Naive thymus-derived CD4-positive, alpha-beta T cell (primary cell): ENCODE measurements around the gene TLE6. TPM values are rescaled to one million over a fixed set of nuclear protein-coding genes. Genes with fewer than 3 reads are reported as not detected.

ENCODE experiments used
- ATAC-seq: fragments of 150-1000 bp; cut with Tn5 transposase; 2 replicates; pipeline ENCODE4 v1.10.0; 2021; ENCODE audit warnings: mild to moderate bottlenecking, moderate library complexity
- CTCF ChIA-PET: fragments of 350-600 bp; sonication (Branson Sonifier 250); formaldehyde crosslinking; loops from one replicate; lab custom pipeline; 2021; ENCODE audit warnings: antibody characterized with exemption; lab: Charles Lee
- POLR2A ChIA-PET: fragments of 350-600 bp; sonication (Branson Sonifier 250); formaldehyde crosslinking; loops from one replicate; lab custom pipeline; 2021; ENCODE audit warnings: antibody characterized with exemption, inconsistent platforms; lab: Charles Lee
- DNase-seq, 9 donors: peaks; one replicate each; pipeline versions ENCODE4 v3.0.0 to v3.0.0-alpha.2; 2020 to 2022; ENCODE audit warnings: mixed read lengths in 1 of 9
- H3K27ac ChIP-seq: one replicate; pipeline ENCODE4 v1.7.0; 2013; ENCODE audit warnings: mild to moderate bottlenecking, low read depth, low read length, moderate library complexity
- H3K27me3 ChIP-seq, 2 donors: one replicate each; pipeline ENCODE4 v1.7.0; 2013; ENCODE audit warnings: low read length in 2 of 2, mild to moderate bottlenecking in 2 of 2, moderate library complexity in 2 of 2; ENCODE audit not compliant: control insufficient read depth in 2 of 2, insufficient read depth in 2 of 2
- H3K36me3 ChIP-seq, 3 experiments: 1 replicate in 2 of 3; 2 replicates in 1 of 3; pipeline ENCODE4 v1.7.0; 2013; ENCODE audit warnings: low read length in 3 of 3, mild to moderate bottlenecking in 3 of 3, moderate library complexity in 1 of 3; ENCODE audit not compliant: insufficient read depth in 3 of 3, control insufficient read depth in 2 of 3
- H3K4me1 ChIP-seq, 2 donors: one replicate each; pipeline ENCODE4 v1.7.0; 2013; ENCODE audit warnings: low read length in 2 of 2, mild to moderate bottlenecking in 2 of 2, moderate library complexity in 1 of 2; ENCODE audit not compliant: control insufficient read depth in 2 of 2, insufficient read depth in 2 of 2
- H3K4me3 ChIP-seq: 2 replicates; pipeline ENCODE4 v1.7.0; 2013; ENCODE audit warnings: mild to moderate bottlenecking, low read length
- H3K9me3 ChIP-seq, 3 experiments: 1 replicate in 2 of 3; 2 replicates in 1 of 3; pipeline ENCODE4 v1.7.0; 2013; ENCODE audit warnings: low read length in 3 of 3; ENCODE audit not compliant: control insufficient read depth in 2 of 3
- H3K27ac Mint-ChIP-seq, 9 donors: one replicate each; pipeline ENCODE4 v1.8.0; 2020 to 2022; ENCODE audit warnings: mixed read lengths in 9 of 9, mild to moderate bottlenecking in 8 of 9, moderate library complexity in 5 of 9, inconsistent platforms in 2 of 9
- H3K27me3 Mint-ChIP-seq, 5 donors: one replicate each; pipeline ENCODE4 v1.8.0; 2021 to 2022; ENCODE audit warnings: mixed read lengths in 5 of 5, mild to moderate bottlenecking in 1 of 5
- H3K36me3 Mint-ChIP-seq, 5 donors: one replicate each; pipeline ENCODE4 v1.8.0; 2020 to 2022; ENCODE audit warnings: mixed read lengths in 5 of 5, mild to moderate bottlenecking in 3 of 5, inconsistent platforms in 1 of 5
- H3K4me1 Mint-ChIP-seq, 7 donors: one replicate each; pipeline ENCODE4 v1.8.0; 2020 to 2022; ENCODE audit warnings: mixed read lengths in 7 of 7, mild to moderate bottlenecking in 3 of 7, inconsistent platforms in 1 of 7
- H3K4me3 Mint-ChIP-seq, 10 donors: one replicate each; pipeline ENCODE4 v1.8.0; 2020 to 2022; ENCODE audit warnings: mild to moderate bottlenecking in 10 of 10, mixed read lengths in 10 of 10, moderate library complexity in 6 of 10, inconsistent platforms in 2 of 10
- H3K9me3 Mint-ChIP-seq, 11 donors: one replicate each; pipeline ENCODE4 v1.8.0; 2020 to 2022; ENCODE audit warnings: mixed read lengths in 11 of 11, mild to moderate bottlenecking in 4 of 11, inconsistent platforms in 1 of 11, moderate library complexity in 1 of 11
- intact Hi-C, 2 donors: fragments of 100-400 bp; cut with micrococcal nuclease; formaldehyde crosslinking; loops; one replicate each; pipeline ENCODE4 v1.15.1; 2023
- polyA plus RNA-seq, 2 donors: library from polyadenylated mRNA; unstranded; fragments of 300-500 nt; fragmentation: Illumina TruSeq; gene quantifications; one replicate each; pipeline ENCODE4 v1.2.3, GENCODE V29; 2021
- total RNA-seq, 6 experiments: library from RNA in 5 of 6; stranded (reverse) in 5 of 6; gene quantifications; 1 replicate in 5 of 6; 2 replicates in 1 of 6; pipeline ENCODE4 v1.2.3 and lab custom pipeline; 2021 to 2026

TLE6 gene
- total and polyA plus RNA-seq, 7 experiments from 2014 or later: 0.52 to 0.64 (median 0.60) TPM; not detected in 4

GRCh38 chr19:3028305-3029064, 51.1 kb downstream of the TLE6 start:
- H3K9me3 ChIP-seq: no peaks in the 10 kb centered on the region
- POLR2A ChIA-PET: interaction anchor here (1.1 to 3.3 kb wide), 7 partner anchors 8 to 67 kb away, joined by 3 to 11 read pairs (median 5); partner anchors contain the start of genes TLE5 and TLE6
- H3K27me3 Mint-ChIP-seq: peaks cover 0 to 75% (median 0%) of the 10 kb centered on the region in 5 donors
- H3K4me1 Mint-ChIP-seq: peaks cover 5 to 55% (median 41%) of the 10 kb centered on the region in 7 donors
- peaks cover 0 to 1% (median 0%) of the 10 kb centered on the region in 11 donors for H3K9me3 Mint-ChIP-seq
- H3K4me1 ChIP-seq: peaks cover 12 to 25% of the 10 kb centered on the region in 2 donors
- H3K36me3 ChIP-seq: no peaks in the 10 kb centered on the region
- ATAC-seq (peak; percentile 37), DNase-seq (peak in 2 of 9 donors; percentile 17 to 48)
- peak overlapping the region; percentile 64 for H3K27ac ChIP-seq
- H3K27me3 ChIP-seq: no peaks in the 10 kb centered on the region
- CTCF ChIA-PET: no interaction called here
- intact Hi-C loops: loop anchor here in 1 of 2 donors (1.0 kb wide), 1 partner anchor 8 kb away; no protein-coding TSS in a partner anchor
- H3K36me3 Mint-ChIP-seq: no peaks in the 10 kb centered on the region
- peak overlapping the region; percentile 52 for H3K4me3 ChIP-seq
- H3K4me3 Mint-ChIP-seq: peak overlapping the region; percentile 54 to 93 (median 80)
- peak overlapping the region in 5 of 9 donors; percentile 10 to 86 (median 60) for H3K27ac Mint-ChIP-seq

- no peaks in the 10 kb centered on the region for H3K36me3 Mint-ChIP-seq
- peak within 1 kb of the TSS in 8 of 9 donors; percentile 31 to 88 (median 74) for H3K27ac Mint-ChIP-seq
- peaks cover 6 to 59% (median 46%) of the 10 kb centered on the region in 7 donors for H3K4me1 Mint-ChIP-seq
- peak within 1 kb of the TSS; percentile 60 to 93 (median 80) for H3K4me3 Mint-ChIP-seq
- CTCF ChIA-PET: no interaction called here
- Histone ChIP-seq H3K9me3 (no peaks in the 10 kb centered on the region), H3K4me3 (peak within 1 kb of the TSS; percentile 52), H3K4me1 (peaks cover 12 to 26% of the 10 kb centered on the region in 2 donors), H3K36me3 (no peaks in the 10 kb centered on the region), H3K27me3 (no peaks in the 10 kb centered on the region), H3K27ac (peak within 1 kb of the TSS; percentile 64)
- H3K9me3 Mint-ChIP-seq: peaks cover 0 to 1% (median 0%) of the 10 kb centered on the region in 11 donors
- DNase-seq: peak in 1 of 9 donors; percentile 33
- peaks cover 0 to 81% (median 0%) of the 10 kb centered on the region in 5 donors for H3K27me3 Mint-ChIP-seq
- POLR2A ChIA-PET: interaction anchor here (0.6 to 2.4 kb wide), 5 partner anchors 9 to 65 kb away, joined by 3 to 8 read pairs (median 6); no protein-coding TSS in a partner anchor
- ATAC-seq: peak; percentile 72
- intact Hi-C loops: no loop called here
Observed at GRCh38 chr19:3029065-3029923, 51.9 kb downstream of the TLE6 start, which contains the start of gene TLE2. TSS of gene TLE2 (minus strand) at chr19:3029280. CDS start at chr19:3028904, 376 bp downstream.

GRCh38 chr19:3031607-3031867, 54.2 kb downstream of the TLE6 start:
- H3K27me3 ChIP-seq: no peaks in the 10 kb centered on the region
- intact Hi-C loops: no loop called here
- Mint-ChIP-seq H3K4me1 (peaks cover 21 to 60% (median 46%) of the 10 kb centered on the region in 7 donors), H3K9me3 (peaks cover 0 to 5% (median 0%) of the 10 kb centered on the region in 11 donors), H3K4me3 (peak overlapping the region in 5 of 10 donors; percentile 2 to 57 (median 18)), H3K27me3 (peaks cover 0 to 74% (median 0%) of the 10 kb centered on the region in 5 donors), H3K36me3 (no peaks in the 10 kb centered on the region), H3K27ac (peak overlapping the region in 8 of 9 donors; percentile 1 to 88 (median 40))
- H3K4me3 ChIP-seq: no peak overlapping the region
- peaks cover 21 to 25% of the 10 kb centered on the region in 2 donors for H3K4me1 ChIP-seq
- ATAC-seq: no peak
- DNase-seq: no peak
- no peaks in the 10 kb centered on the region for H3K36me3 ChIP-seq
- POLR2A ChIA-PET: interaction anchor here (0.7 to 1.6 kb wide), 7 partner anchors 8 to 922 kb away, joined by 3 to 5 read pairs (median 4); no protein-coding TSS in a partner anchor
- CTCF ChIA-PET: interaction anchor here (1.9 kb wide), 1 partner anchor 21 kb away, joined by 5 read pairs; no protein-coding TSS in a partner anchor
- no peak overlapping the region for H3K27ac ChIP-seq
- no peaks in the 10 kb centered on the region for H3K9me3 ChIP-seq

GRCh38 chr19:3033595-3034405, 56.4 kb downstream of the TLE6 start:
- Mint-ChIP-seq H3K27me3 (peaks cover 0 to 54% (median 0%) of the 10 kb centered on the region in 5 donors), H3K9me3 (peaks cover 0 to 5% (median 0%) of the 10 kb centered on the region in 11 donors), H3K4me1 (peaks cover 27 to 47% (median 35%) of the 10 kb centered on the region in 7 donors), H3K27ac (peak overlapping the region in 5 of 9 donors; percentile 13 to 96 (median 95)), H3K36me3 (no peaks in the 10 kb centered on the region), H3K4me3 (peak overlapping the region in 9 of 10 donors; percentile 23 to 94 (median 78))
- H3K9me3 ChIP-seq: no peaks in the 10 kb centered on the region
- ChIA-PET POLR2A (interaction anchor here (4.7 to 9.9 kb wide), 2 partner anchors 13 to 23 kb away, joined by 43 to 359 read pairs; partner anchors contain the start of gene TLE5), CTCF (no interaction called here)
- intact Hi-C loops: loop anchor here (2.0 kb wide), 3 partner anchors 19 to 61 kb away; partner anchors contain the start of genes GNA11 (in 1 of the 2) and TLE6 (in 1 of the 2)
- H3K27me3 ChIP-seq: no peaks in the 10 kb centered on the region
- H3K27ac ChIP-seq: no peak overlapping the region
- no peak for DNase-seq
- H3K4me3 ChIP-seq: no peak overlapping the region
- H3K4me1 ChIP-seq: peaks cover 14 to 16% of the 10 kb centered on the region in 2 donors
- H3K36me3 ChIP-seq: no peaks in the 10 kb centered on the region
- no peak for ATAC-seq

GRCh38 chr19:3034406-3034655, 57.0 kb downstream of the TLE6 start:
- no peak for ATAC-seq
- POLR2A ChIA-PET: interaction anchor here (4.7 to 9.9 kb wide), 2 partner anchors 12 to 23 kb away, joined by 43 to 359 read pairs; partner anchors contain the start of gene TLE5
- CTCF ChIA-PET: no interaction called here
- Mint-ChIP-seq H3K4me3 (peak overlapping the region in 9 of 10 donors; percentile 44 to 97 (median 91)), H3K4me1 (peaks cover 27 to 49% (median 35%) of the 10 kb centered on the region in 7 donors), H3K36me3 (no peaks in the 10 kb centered on the region), H3K27ac (peak overlapping the region in 5 of 9 donors; percentile 13 to 96 (median 95)), H3K9me3 (peaks cover 0 to 5% (median 0%) of the 10 kb centered on the region in 11 donors), H3K27me3 (peaks cover 0 to 54% (median 0%) of the 10 kb centered on the region in 5 donors)
- Histone ChIP-seq H3K4me3 (no peak overlapping the region), H3K9me3 (no peaks in the 10 kb centered on the region), H3K27me3 (no peaks in the 10 kb centered on the region), H3K4me1 (peaks cover 14 to 16% of the 10 kb centered on the region in 2 donors), H3K27ac (peak overlapping the region; percentile 76), H3K36me3 (no peaks in the 10 kb centered on the region)
- intact Hi-C loops: loop anchor here (2.0 kb wide), 3 partner anchors 18 to 60 kb away; partner anchors contain the start of genes GNA11 (in 1 of the 2) and TLE6 (in 1 of the 2)
- no peak for DNase-seq
